ENCODE data around the gene TICAM1. TPM values are rescaled to one million over a fixed set of nuclear protein-coding genes. Genes with fewer than 3 reads are reported as not detected.
"Not testable (repeated sequence)": the region's sequence is repeated elsewhere in the genome, so short reads cannot be mapped to it uniquely, and the experiment has no call there.

TICAM1 gene
- polyA plus RNA-seq, 6 donors from 2014 or later, result 1.0 to 22.4 (median 9.6) TPM

GRCh38 chr19:4811328-4812131 is 20.0 kb downstream of the TICAM1 start:
- peaks cover 0 to 5% (median 0%) of the 10 kb centered on the region in 7 donors for H3K9me3 Mint-ChIP-seq
- H3K27me3 Mint-ChIP-seq, result no peaks in the 10 kb centered on the region
- peaks cover 33 to 41% (median 40%) of the 10 kb centered on the region in 3 donors for H3K4me1 Mint-ChIP-seq
- ATAC-seq (ENCODE audit: low read depth in 2 of 2), result peak; percentile 69 to 74
- H3K27ac Mint-ChIP-seq, result peak overlapping the region in 5 of 6 donors; percentile 38 to 88 (median 63)
- peak; percentile 77 for DNase-seq
- peak overlapping the region in 4 of 8 donors; percentile 5 to 51 (median 27) for H3K4me3 Mint-ChIP-seq
- no peaks in the 10 kb centered on the region for H3K36me3 Mint-ChIP-seq

GRCh38 chr19:4807188-4807587 is 24.3 kb downstream of the TICAM1 start:
- Mint-ChIP-seq H3K4me1 (peaks cover 23 to 30% (median 24%) of the 10 kb centered on the region in 3 donors), H3K36me3 (no peaks in the 10 kb centered on the region), H3K27ac (no peak overlapping the region), H3K27me3 (no peaks in the 10 kb centered on the region), H3K4me3 (no peak overlapping the region), H3K9me3 (no peaks in the 10 kb centered on the region)
- DNase-seq, result no peak
- no peak for ATAC-seq (ENCODE audit: low read depth in 2 of 2)

- H3K9me3 Mint-ChIP-seq, result no peaks in the 10 kb centered on the region
- no peaks in the 10 kb centered on the region for H3K36me3 Mint-ChIP-seq
- peak overlapping the region in 1 of 6 donors; percentile 95 for H3K27ac Mint-ChIP-seq
- peak overlapping the region in 1 of 8 donors; percentile 75 for H3K4me3 Mint-ChIP-seq
- DNase-seq (no peak), ATAC-seq (ENCODE audit: low read depth in 2 of 2) (no peak)
- H3K27me3 Mint-ChIP-seq, result no peaks in the 10 kb centered on the region
- peaks cover 15 to 24% (median 18%) of the 10 kb centered on the region in 3 donors for H3K4me1 Mint-ChIP-seq
These were observed 25.1 kb downstream of the TICAM1 start for GRCh38 chr19:4806384-4806783.

- not testable (repeated sequence) for DNase-seq; H3K4me3 Mint-ChIP-seq; ATAC-seq (ENCODE audit: low read depth in 2 of 2); H3K9me3 Mint-ChIP-seq; H3K27ac Mint-ChIP-seq; H3K27me3 Mint-ChIP-seq; H3K36me3 Mint-ChIP-seq
- peaks cover 7 to 19% (median 11%) of the 10 kb centered on the region in 3 donors for H3K4me1 Mint-ChIP-seq
These were observed 26.4 kb downstream of the TICAM1 start for GRCh38 chr19:4805140-4805539.

- Mint-ChIP-seq H3K4me1 (peaks cover 0 to 15% (median 6%) of the 10 kb centered on the region in 3 donors), H3K36me3 (no peaks in the 10 kb centered on the region), H3K4me3 (peak overlapping the region in 3 of 8 donors; percentile 16 to 35 (median 19)), H3K27ac (no peak overlapping the region), H3K9me3 (no peaks in the 10 kb centered on the region), H3K27me3 (no peaks in the 10 kb centered on the region)
- DNase-seq, result peak; percentile 67
- ATAC-seq (ENCODE audit: low read depth in 2 of 2), result peak; percentile 90 to 91
These were observed 27.5 kb downstream of the TICAM1 start for GRCh38 chr19:4803736-4804695.

- H3K4me3 Mint-ChIP-seq, result no peak overlapping the region
- no peaks in the 10 kb centered on the region for H3K36me3 Mint-ChIP-seq
- no peak overlapping the region for H3K27ac Mint-ChIP-seq
- no peaks in the 10 kb centered on the region for H3K9me3 Mint-ChIP-seq
- ATAC-seq (ENCODE audit: low read depth in 2 of 2) (no peak), DNase-seq (no peak)
- peaks cover 6 to 19% (median 6%) of the 10 kb centered on the region in 3 donors for H3K4me1 Mint-ChIP-seq
- no peaks in the 10 kb centered on the region for H3K27me3 Mint-ChIP-seq
These were observed 28.8 kb downstream of the TICAM1 start for GRCh38 chr19:4802711-4803110.

GRCh38 chr19:4801085-4801619 is 30.4 kb downstream of the TICAM1 start:
- Mint-ChIP-seq H3K27ac (no peak overlapping the region), H3K36me3 (peaks cover 0 to 6% of the 10 kb centered on the region in 2 donors), H3K9me3 (no peaks in the 10 kb centered on the region), H3K27me3 (no peaks in the 10 kb centered on the region), H3K4me3 (no peak overlapping the region), H3K4me1 (peaks cover 6 to 17% (median 14%) of the 10 kb centered on the region in 3 donors)
- DNase-seq, result no peak
- ATAC-seq (ENCODE audit: low read depth in 2 of 2), result no peak

- no peak overlapping the region for H3K4me3 Mint-ChIP-seq
- ATAC-seq (ENCODE audit: low read depth in 2 of 2), result no peak
- no peaks in the 10 kb centered on the region for H3K27me3 Mint-ChIP-seq
- H3K4me1 Mint-ChIP-seq, result peaks cover 6 to 22% (median 15%) of the 10 kb centered on the region in 3 donors
- no peak for DNase-seq
- H3K36me3 Mint-ChIP-seq, result peaks cover 0 to 6% of the 10 kb centered on the region in 2 donors
- no peak overlapping the region for H3K27ac Mint-ChIP-seq
- H3K9me3 Mint-ChIP-seq, result no peaks in the 10 kb centered on the region
These were observed 30.9 kb downstream of the TICAM1 start for GRCh38 chr19:4800591-4801081.

- Mint-ChIP-seq H3K27me3 (no peaks in the 10 kb centered on the region), H3K36me3 (peaks cover 0 to 6% of the 10 kb centered on the region in 2 donors), H3K4me3 (peak overlapping the region in 1 of 8 donors; percentile 81), H3K9me3 (no peaks in the 10 kb centered on the region), H3K4me1 (peaks cover 6 to 49% (median 40%) of the 10 kb centered on the region in 3 donors), H3K27ac (peak overlapping the region in 3 of 6 donors; percentile 39 to 88 (median 44))
- ATAC-seq (ENCODE audit: low read depth in 2 of 2) (no peak), DNase-seq (no peak)
These were observed 36.1 kb downstream of the TICAM1 start for GRCh38 chr19:4795400-4795799.

- DNase-seq, result no peak
- Mint-ChIP-seq H3K4me3 (peak overlapping the region in 3 of 8 donors; percentile 62 to 81 (median 73)), H3K36me3 (peaks cover 0 to 6% of the 10 kb centered on the region in 2 donors), H3K27ac (peak overlapping the region in 2 of 6 donors; percentile 39 to 67), H3K27me3 (no peaks in the 10 kb centered on the region), H3K9me3 (no peaks in the 10 kb centered on the region), H3K4me1 (peaks cover 6 to 49% (median 40%) of the 10 kb centered on the region in 3 donors)
- ATAC-seq (ENCODE audit: low read depth in 2 of 2), result no peak
These were observed 36.5 kb downstream of the TICAM1 start for GRCh38 chr19:4794971-4795370.

- ATAC-seq (ENCODE audit: low read depth in 2 of 2); H3K27me3 Mint-ChIP-seq; H3K36me3 Mint-ChIP-seq; H3K9me3 Mint-ChIP-seq; DNase-seq: not testable (repeated sequence)
- Mint-ChIP-seq H3K27ac (peak overlapping the region in 3 of 6 donors; percentile 36 to 90 (median 86)), H3K4me1 (peaks cover 6 to 44% (median 35%) of the 10 kb centered on the region in 3 donors), H3K4me3 (peak overlapping the region; percentile 29 to 89 (median 82))
These were observed 38.2 kb downstream of the TICAM1 start for GRCh38 chr19:4793278-4793677.

- peaks cover 6 to 44% (median 35%) of the 10 kb centered on the region in 3 donors for H3K4me1 Mint-ChIP-seq
- not testable (repeated sequence) for H3K9me3 Mint-ChIP-seq, H3K36me3 Mint-ChIP-seq
These were observed 38.7 kb downstream of the TICAM1 start for GRCh38 chr19:4792866-4793195.

More at GRCh38 chr19:4792866-4793195, 38.7 kb downstream of the TICAM1 start:
- peak overlapping the region in 4 of 6 donors; percentile 36 to 90 (median 69) for H3K27ac Mint-ChIP-seq
- DNase-seq; H3K27me3 Mint-ChIP-seq; ATAC-seq (ENCODE audit: low read depth in 2 of 2): not testable (repeated sequence)
- peak overlapping the region; percentile 65 to 89 (median 82) for H3K4me3 Mint-ChIP-seq
